CD8-positive, alpha-beta memory T cell (primary cell): Measurements from ENCODE around the gene PDGFD. TPM values are rescaled to one million over a fixed set of nuclear protein-coding genes. Genes with fewer than 3 reads are reported as not detected.

Experiments used
- CTCF ChIA-PET: fragments of 350-600 bp; sonication (Branson Sonifier 250); formaldehyde crosslinking; loops from one replicate; lab custom pipeline; 2021; ENCODE audit warnings: antibody characterized with exemption; lab: Charles Lee
- POLR2A ChIA-PET: fragments of 350-600 bp; sonication (Branson Sonifier 250); formaldehyde crosslinking; loops from one replicate; lab custom pipeline; 2021; ENCODE audit warnings: antibody characterized with exemption; lab: Charles Lee
- DNase-seq, 5 donors: peaks; one replicate each; pipeline versions ENCODE4 v3.0.0 to v3.0.0-alpha.2; 2020 to 2022; ENCODE audit warnings: mixed read lengths in 1 of 5
- H3K27ac ChIP-seq: one replicate; pipeline ENCODE4 v1.7.0; 2013; ENCODE audit warnings: low read depth, mild to moderate bottlenecking, low read length, moderate library complexity
- H3K27me3 ChIP-seq: 2 replicates; pipeline ENCODE4 v1.7.0; 2013; ENCODE audit warnings: low read length, mild to moderate bottlenecking; ENCODE audit not compliant: insufficient read depth, poor library complexity, severe bottlenecking
- H3K36me3 ChIP-seq: 2 replicates; pipeline ENCODE4 v1.7.0; 2013; ENCODE audit warnings: mild to moderate bottlenecking, low read length, moderate library complexity; ENCODE audit not compliant: insufficient read depth
- H3K4me1 ChIP-seq: 2 replicates; pipeline ENCODE4 v1.7.0; 2013; ENCODE audit warnings: mild to moderate bottlenecking, low read length, moderate library complexity; ENCODE audit not compliant: insufficient read depth
- H3K4me3 ChIP-seq: 2 replicates; pipeline ENCODE4 v1.7.0; 2013; ENCODE audit warnings: mild to moderate bottlenecking, low read length
- H3K9me3 ChIP-seq: 2 replicates; pipeline ENCODE4 v1.7.0; 2013; ENCODE audit warnings: mild to moderate bottlenecking, low read length
- H3K27ac Mint-ChIP-seq, 8 donors: one replicate each; pipeline ENCODE4 v1.8.0; 2020 to 2021; ENCODE audit warnings: mixed read lengths in 8 of 8, mild to moderate bottlenecking in 6 of 8, inconsistent platforms in 3 of 8, moderate library complexity in 3 of 8
- H3K27me3 Mint-ChIP-seq, 2 donors: one replicate each; pipeline ENCODE4 v1.8.0; 2020 to 2021; ENCODE audit warnings: mixed read lengths in 2 of 2, mild to moderate bottlenecking in 1 of 2, moderate library complexity in 1 of 2
- H3K36me3 Mint-ChIP-seq, 3 donors: one replicate each; pipeline ENCODE4 v1.8.0; 2020 to 2021; ENCODE audit warnings: mixed read lengths in 3 of 3, inconsistent platforms in 1 of 3, mild to moderate bottlenecking in 1 of 3
- H3K4me1 Mint-ChIP-seq, 3 donors: one replicate each; pipeline ENCODE4 v1.8.0; 2020 to 2021; ENCODE audit warnings: mixed read lengths in 3 of 3, inconsistent platforms in 1 of 3, mild to moderate bottlenecking in 1 of 3
- H3K4me3 Mint-ChIP-seq, 7 donors: one replicate each; pipeline ENCODE4 v1.8.0; 2020 to 2021; ENCODE audit warnings: mixed read lengths in 7 of 7, mild to moderate bottlenecking in 6 of 7, moderate library complexity in 4 of 7, inconsistent platforms in 2 of 7
- H3K9me3 Mint-ChIP-seq, 5 donors: one replicate each; pipeline ENCODE4 v1.8.0; 2020 to 2022; ENCODE audit warnings: mixed read lengths in 5 of 5, mild to moderate bottlenecking in 3 of 5, moderate library complexity in 2 of 5, inconsistent platforms in 1 of 5
- polyA plus RNA-seq: library from polyadenylated mRNA; unstranded; fragments of 300-500 nt; fragmentation: Illumina TruSeq; gene quantifications from one replicate; pipeline ENCODE4 v1.2.3, GENCODE V29; 2021
- total RNA-seq, 2 experiments: library from RNA; stranded (reverse); gene quantifications; one replicate each; pipeline ENCODE4 v1.2.3, GENCODE V29; 2021

Gene PDGFD
- total and polyA plus RNA-seq, 3 experiments from 2014 or later, result 0.15 to 8.1 (median 0.29) TPM

- H3K9me3 Mint-ChIP-seq, result peaks cover 0 to 2% (median 0%) of the 10 kb centered on the region in 5 donors
- Histone ChIP-seq H3K36me3 (no peaks in the 10 kb centered on the region), H3K4me3 (no peak overlapping the region), H3K27ac (no peak overlapping the region), H3K4me1 (no peaks in the 10 kb centered on the region), H3K27me3 (no peaks in the 10 kb centered on the region), H3K9me3 (no peaks in the 10 kb centered on the region)
- H3K4me3 Mint-ChIP-seq, result no peak overlapping the region
- H3K27ac Mint-ChIP-seq, result no peak overlapping the region
- ChIA-PET CTCF (no interaction called here), POLR2A (no interaction called here)
- H3K4me1 Mint-ChIP-seq, result peaks cover 0 to 5% (median 0%) of the 10 kb centered on the region in 3 donors
- no peak for DNase-seq
- H3K27me3 Mint-ChIP-seq, result no peaks in the 10 kb centered on the region
- H3K36me3 Mint-ChIP-seq, result no peaks in the 10 kb centered on the region
Observed at GRCh38 chr11:104015649-104016415, 148.1 kb downstream of the PDGFD start.

- H3K4me1 Mint-ChIP-seq, result peaks cover 0 to under 1% (median 0%) of the 10 kb centered on the region in 3 donors
- H3K27me3 ChIP-seq, result no peaks in the 10 kb centered on the region
- H3K27ac Mint-ChIP-seq, result no peak overlapping the region
Observed at GRCh38 chr11:104011044-104011443, 152.9 kb downstream of the PDGFD start.

GRCh38 chr11:104009744-104010143 lies 154.2 kb downstream of the PDGFD start:
- Mint-ChIP-seq H3K9me3 (peaks cover 0 to 2% (median 0%) of the 10 kb centered on the region in 5 donors), H3K4me1 (no peaks in the 10 kb centered on the region), H3K36me3 (no peaks in the 10 kb centered on the region), H3K27me3 (no peaks in the 10 kb centered on the region), H3K4me3 (no peak overlapping the region), H3K27ac (no peak overlapping the region)
- H3K27ac ChIP-seq, result no peak overlapping the region
- DNase-seq, result no peak
- CTCF ChIA-PET, result no interaction called here
- no peak overlapping the region for H3K4me3 ChIP-seq
- H3K36me3 ChIP-seq, result no peaks in the 10 kb centered on the region
- H3K9me3 ChIP-seq, result no peaks in the 10 kb centered on the region
- POLR2A ChIA-PET, result no interaction called here
- H3K27me3 ChIP-seq, result no peaks in the 10 kb centered on the region
- no peaks in the 10 kb centered on the region for H3K4me1 ChIP-seq

More at GRCh38 chr11:104011044-104011443, 152.9 kb downstream of the PDGFD start:
- Mint-ChIP-seq H3K9me3 (peaks cover 0 to 2% (median 0%) of the 10 kb centered on the region in 5 donors), H3K27me3 (no peaks in the 10 kb centered on the region), H3K36me3 (no peaks in the 10 kb centered on the region), H3K4me3 (no peak overlapping the region)
- H3K27ac ChIP-seq, result no peak overlapping the region
- H3K9me3 ChIP-seq, result no peaks in the 10 kb centered on the region
- no peak for DNase-seq
- ChIA-PET POLR2A (no interaction called here), CTCF (no interaction called here)
- no peaks in the 10 kb centered on the region for H3K4me1 ChIP-seq
- no peaks in the 10 kb centered on the region for H3K36me3 ChIP-seq
- no peak overlapping the region for H3K4me3 ChIP-seq

- Mint-ChIP-seq H3K36me3 (no peaks in the 10 kb centered on the region), H3K4me3 (no peak overlapping the region), H3K9me3 (no peaks in the 10 kb centered on the region), H3K4me1 (no peaks in the 10 kb centered on the region), H3K27me3 (no peaks in the 10 kb centered on the region), H3K27ac (no peak overlapping the region)
- no peaks in the 10 kb centered on the region for H3K27me3 ChIP-seq
- ChIA-PET POLR2A (no interaction called here), CTCF (interaction anchor here (1.4 kb wide), 1 partner anchor 323 kb away, joined by 3 read pairs; no protein-coding TSS in a partner anchor)
- no peak overlapping the region for H3K27ac ChIP-seq
- H3K4me1 ChIP-seq, result no peaks in the 10 kb centered on the region
- H3K4me3 ChIP-seq, result no peak overlapping the region
- no peaks in the 10 kb centered on the region for H3K9me3 ChIP-seq
- no peaks in the 10 kb centered on the region for H3K36me3 ChIP-seq
- DNase-seq, result no peak
Observed at GRCh38 chr11:104005234-104005855, 158.6 kb downstream of the PDGFD start.

- no peak overlapping the region for H3K27ac ChIP-seq
- H3K9me3 ChIP-seq, result no peaks in the 10 kb centered on the region
- ChIA-PET POLR2A (no interaction called here), CTCF (no interaction called here)
- no peak overlapping the region for H3K27ac Mint-ChIP-seq
- H3K9me3 Mint-ChIP-seq, result no peaks in the 10 kb centered on the region
- DNase-seq, result no peak
- no peaks in the 10 kb centered on the region for H3K36me3 ChIP-seq
- no peaks in the 10 kb centered on the region for H3K27me3 Mint-ChIP-seq
- H3K4me3 ChIP-seq, result no peak overlapping the region
- H3K4me1 ChIP-seq, result no peaks in the 10 kb centered on the region
- no peaks in the 10 kb centered on the region for H3K27me3 ChIP-seq
- no peaks in the 10 kb centered on the region for H3K36me3 Mint-ChIP-seq
- no peak overlapping the region for H3K4me3 Mint-ChIP-seq
- no peaks in the 10 kb centered on the region for H3K4me1 Mint-ChIP-seq
Observed at GRCh38 chr11:104003491-104003890, 160.5 kb downstream of the PDGFD start.

- H3K4me3 Mint-ChIP-seq, result no peak overlapping the region
- H3K4me1 Mint-ChIP-seq, result no peaks in the 10 kb centered on the region
- POLR2A ChIA-PET, result no interaction called here
Observed at GRCh38 chr11:104001561-104002056, 162.3 kb downstream of the PDGFD start.

GRCh38 chr11:104000798-104001197 lies 163.1 kb downstream of the PDGFD start:
- H3K9me3 ChIP-seq, result no peaks in the 10 kb centered on the region
- Mint-ChIP-seq H3K27me3 (no peaks in the 10 kb centered on the region), H3K9me3 (no peaks in the 10 kb centered on the region), H3K4me1 (no peaks in the 10 kb centered on the region), H3K36me3 (no peaks in the 10 kb centered on the region), H3K27ac (no peak overlapping the region), H3K4me3 (no peak overlapping the region)
- ChIA-PET CTCF (no interaction called here), POLR2A (no interaction called here)
- H3K4me1 ChIP-seq, result no peaks in the 10 kb centered on the region
- H3K36me3 ChIP-seq, result no peaks in the 10 kb centered on the region
- H3K27ac ChIP-seq, result no peak overlapping the region
- H3K4me3 ChIP-seq, result no peak overlapping the region
- no peaks in the 10 kb centered on the region for H3K27me3 ChIP-seq
- no peak for DNase-seq

More at GRCh38 chr11:104001561-104002056, 162.3 kb downstream of the PDGFD start:
- H3K4me1 ChIP-seq, result no peaks in the 10 kb centered on the region
- no peaks in the 10 kb centered on the region for H3K27me3 Mint-ChIP-seq
- H3K27ac ChIP-seq, result no peak overlapping the region
- no peaks in the 10 kb centered on the region for H3K36me3 Mint-ChIP-seq
- DNase-seq, result no peak
- H3K36me3 ChIP-seq, result no peaks in the 10 kb centered on the region
- CTCF ChIA-PET, result no interaction called here
- no peaks in the 10 kb centered on the region for H3K27me3 ChIP-seq
- H3K9me3 ChIP-seq, result no peaks in the 10 kb centered on the region
- H3K4me3 ChIP-seq, result no peak overlapping the region
- no peak overlapping the region for H3K27ac Mint-ChIP-seq
- no peaks in the 10 kb centered on the region for H3K9me3 Mint-ChIP-seq

GRCh38 chr11:103998826-103999508 lies 165.0 kb downstream of the PDGFD start:
- Histone ChIP-seq H3K9me3 (no peaks in the 10 kb centered on the region), H3K4me3 (no peak overlapping the region), H3K27ac (no peak overlapping the region), H3K4me1 (no peaks in the 10 kb centered on the region), H3K27me3 (no peaks in the 10 kb centered on the region), H3K36me3 (no peaks in the 10 kb centered on the region)
- POLR2A ChIA-PET, result no interaction called here
- Mint-ChIP-seq H3K4me1 (no peaks in the 10 kb centered on the region), H3K4me3 (no peak overlapping the region), H3K9me3 (no peaks in the 10 kb centered on the region), H3K36me3 (no peaks in the 10 kb centered on the region), H3K27ac (no peak overlapping the region), H3K27me3 (no peaks in the 10 kb centered on the region)
- no peak for DNase-seq
- CTCF ChIA-PET, result no interaction called here
